GM12873 (cell line): ENCODE data around the gene MAGEF1.

Source experiments
- CTCF ChIP-seq: IDR thresholded peaks from 2 replicates; pipeline ENCODE4 v1.5.1; 2012; ENCODE audit warnings: low read depth, mild to moderate bottlenecking, moderate library complexity, low read length, control low read depth; ENCODE audit not compliant: insufficient read depth; ENCODE audit errors: missing control alignments

The MAGEF1 gene

GRCh38 chr3:184727357-184728009, 15.6 kb upstream of the MAGEF1 start:
- peak; percentile 78 for TF ChIP-seq CTCF

DNA sequence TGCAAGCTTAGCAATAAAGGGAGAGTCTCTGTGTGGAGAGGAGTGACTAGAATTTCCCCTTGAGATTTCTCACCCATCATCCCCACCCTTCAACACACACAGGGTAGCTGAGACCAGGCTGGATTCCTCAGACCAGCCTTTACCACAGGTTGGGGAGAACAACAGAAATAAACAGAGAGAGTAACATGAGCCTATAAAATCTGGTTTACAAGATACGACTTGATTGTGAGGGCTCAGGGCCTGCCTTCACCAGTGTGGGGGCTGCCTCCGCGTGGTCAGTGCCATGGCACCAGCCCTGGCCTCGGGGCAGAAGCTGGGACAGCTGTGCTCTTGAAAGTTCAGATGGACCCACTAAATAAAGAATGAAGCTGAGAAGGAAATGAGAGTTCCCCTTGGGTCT, 14.6 kb upstream of the MAGEF1 start:
- no peak for TF ChIP-seq CTCF

DNA sequence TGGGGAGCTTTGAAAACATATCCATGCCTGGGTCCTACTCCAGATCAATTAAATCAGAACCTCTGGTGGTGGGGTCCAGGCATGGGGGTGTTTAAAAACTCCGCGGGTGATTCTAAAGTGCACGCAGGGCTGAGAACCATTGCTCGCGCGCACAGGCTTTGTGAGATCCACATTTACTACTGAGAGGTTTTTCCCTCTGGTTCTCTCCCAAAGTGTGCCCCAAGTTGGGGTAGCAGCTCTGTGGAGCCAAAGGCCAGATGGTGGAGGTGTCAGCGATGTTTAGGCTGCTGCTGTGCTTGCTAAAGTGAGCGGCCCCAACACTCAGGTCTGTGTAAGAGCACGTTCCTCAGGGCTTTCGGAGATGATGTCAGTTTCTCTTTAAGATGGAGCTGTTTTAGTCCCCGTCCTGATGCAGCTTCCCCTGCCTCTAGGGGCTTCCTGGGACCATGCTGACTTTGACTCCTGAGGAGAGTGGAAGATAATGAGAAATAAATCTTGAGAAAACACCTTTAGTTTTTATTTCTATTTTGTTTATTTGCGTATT, 13.4 kb upstream of the MAGEF1 start:
- TF ChIP-seq CTCF: no peak

- TF ChIP-seq CTCF: no peak
Measured at GRCh38 chr3:184724699-184725098, 12.8 kb upstream of the MAGEF1 start.

GRCh38 chr3:184719709-184720108, 7.8 kb upstream of the MAGEF1 start:
- TF ChIP-seq CTCF: no peak

GRCh38 chr3:184718431-184718830, 6.6 kb upstream of the MAGEF1 start:
- no peak for TF ChIP-seq CTCF

- no peak for TF ChIP-seq CTCF
Measured at GRCh38 chr3:184717399-184717983, 5.6 kb upstream of the MAGEF1 start.
